ENCODE data around the gene RAD23A. TPM values are rescaled to one million over a fixed set of nuclear protein-coding genes. Genes with fewer than 3 reads are reported as not detected.

Gene RAD23A
- polyA plus RNA-seq, 1 donor from 2014 or later: 37.4 TPM

DNA sequence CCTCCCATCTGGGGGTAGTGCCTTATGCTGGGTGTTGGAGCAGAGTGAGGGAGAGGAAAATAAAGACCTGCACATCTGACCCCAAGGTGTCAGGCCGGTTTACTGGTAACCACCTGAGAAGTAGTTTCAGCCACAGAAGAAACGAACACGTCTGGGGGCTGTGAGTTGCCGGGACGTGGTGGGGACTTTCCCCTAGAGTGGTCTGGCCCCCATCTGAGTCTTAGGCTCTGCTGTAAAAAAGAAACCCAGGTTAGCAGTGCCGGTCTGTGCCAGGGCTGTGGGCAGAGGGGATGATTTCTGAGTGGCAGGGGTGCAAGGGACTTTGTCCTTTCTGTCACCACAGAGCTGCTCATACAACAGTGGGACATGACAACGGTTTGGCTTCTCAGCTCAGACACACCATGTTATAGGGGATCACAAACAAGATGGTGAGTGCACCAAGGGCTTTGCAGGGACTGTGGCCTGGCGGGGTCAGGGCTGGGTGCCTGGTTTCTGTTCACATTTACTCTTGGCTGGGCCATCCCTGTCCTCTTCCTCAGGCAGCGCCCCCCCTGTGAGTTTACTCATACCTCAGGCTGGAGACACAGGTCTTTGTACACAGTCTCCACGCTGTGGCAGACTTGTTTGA, 45.7 kb upstream of the RAD23A start:
- no peaks in the 10 kb centered on the region for H3K36me3 ChIP-seq (ENCODE audit: insufficient read depth, low read length)
- H3K27ac ChIP-seq (ENCODE audit: low read length): no peak overlapping the region
- H3F3A ChIP-seq (ENCODE audit: insufficient read depth, low read length, poor library complexity, severe bottlenecking): no peaks in the 10 kb centered on the region

GRCh38 chr19:12907166-12907565, 38.5 kb upstream of the RAD23A start:
- H3F3A ChIP-seq (ENCODE audit: insufficient read depth, low read length, poor library complexity, severe bottlenecking): no peaks in the 10 kb centered on the region
- no peaks in the 10 kb centered on the region for H3K9me2 ChIP-seq (ENCODE audit: insufficient read depth, low read length)
- no peaks in the 10 kb centered on the region for H3K36me3 ChIP-seq (ENCODE audit: insufficient read depth, low read length)
- no peaks in the 10 kb centered on the region for H3K79me2 ChIP-seq (replicated peaks; ENCODE audit: insufficient read depth, low read length)
- H3K27me3 ChIP-seq (ENCODE audit: insufficient read depth, low read depth, low read length): no peaks in the 10 kb centered on the region
- no peaks in the 10 kb centered on the region for H3K9me3 ChIP-seq (ENCODE audit: low read length)
- no peak overlapping the region for H2AFZ ChIP-seq (ENCODE audit: low read depth, low read length)
- H3K27ac ChIP-seq (ENCODE audit: low read length): no peak overlapping the region
- no peak overlapping the region for H3K4me3 ChIP-seq (ENCODE audit: low read length)
- H4K20me1 ChIP-seq (ENCODE audit: insufficient read depth): no peaks in the 10 kb centered on the region
- H3K4me2 ChIP-seq (ENCODE audit: low read length): no peak overlapping the region
- no peak overlapping the region for H3K9ac ChIP-seq (ENCODE audit: low read length)
- TF ChIP-seq CTCF (IDR thresholded peaks at IDR 0.05; ENCODE audit: poor library complexity, severe bottlenecking): no peak
- TF ChIP-seq EP300 (conservative IDR thresholded peaks at IDR 0.05; ENCODE audit: poor library complexity, severe bottlenecking): no peak
- TF ChIP-seq REST (IDR thresholded peaks at IDR 0.05; ENCODE audit: borderline replicate concordance): no peak
- TF ChIP-seq POLR2AphosphoS5 (IDR thresholded peaks at IDR 0.05): no peak
- TF ChIP-seq SMC3 (conservative IDR thresholded peaks at IDR 0.05; ENCODE audit: poor library complexity): no peak
- TF ChIP-seq TAF1 (IDR thresholded peaks at IDR 0.05; ENCODE audit: low read depth): no peak

More for the DNA sequence above, 45.7 kb upstream of the RAD23A start:
- Histone ChIP-seq H3K79me2 (replicated peaks; ENCODE audit: insufficient read depth, low read length) (no peaks in the 10 kb centered on the region), H3K9me2 (ENCODE audit: insufficient read depth, low read length) (no peaks in the 10 kb centered on the region), H2AFZ (ENCODE audit: low read depth, low read length) (no peak overlapping the region), H3K27me3 (ENCODE audit: insufficient read depth, low read depth, low read length) (no peaks in the 10 kb centered on the region), H4K20me1 (ENCODE audit: insufficient read depth) (no peaks in the 10 kb centered on the region), H3K4me2 (ENCODE audit: low read length) (no peak overlapping the region), H3K9me3 (ENCODE audit: low read length) (no peaks in the 10 kb centered on the region), H3K9ac (ENCODE audit: low read length) (no peak overlapping the region), H3K4me3 (ENCODE audit: low read length) (no peak overlapping the region)
- TF ChIP-seq RAD21 (conservative IDR thresholded peaks at IDR 0.05) (no peak), SMC3 (conservative IDR thresholded peaks at IDR 0.05; ENCODE audit: poor library complexity) (no peak), TAF1 (IDR thresholded peaks at IDR 0.05; ENCODE audit: low read depth) (no peak), CTCF (IDR thresholded peaks at IDR 0.05; ENCODE audit: poor library complexity, severe bottlenecking) (no peak), EP300 (conservative IDR thresholded peaks at IDR 0.05; ENCODE audit: poor library complexity, severe bottlenecking) (no peak), REST (IDR thresholded peaks at IDR 0.05; ENCODE audit: borderline replicate concordance) (no peak), EZH2 (IDR thresholded peaks at IDR 0.05; ENCODE audit: borderline replicate concordance, insufficient read depth, low read length, poor library complexity, severe bottlenecking) (no peak), MXI1 (conservative IDR thresholded peaks at IDR 0.05; ENCODE audit: poor library complexity, severe bottlenecking) (no peak), POLR2AphosphoS5 (IDR thresholded peaks at IDR 0.05) (no peak)
